ENCODE data around the gene HSD17B13. TPM values are rescaled to one million over a fixed set of nuclear protein-coding genes. Genes with fewer than 3 reads are reported as not detected.

The HSD17B13 gene
- total and polyA plus RNA-seq, 4 donors: 0.15 to 3.1 (median 0.68) TPM

DNA sequence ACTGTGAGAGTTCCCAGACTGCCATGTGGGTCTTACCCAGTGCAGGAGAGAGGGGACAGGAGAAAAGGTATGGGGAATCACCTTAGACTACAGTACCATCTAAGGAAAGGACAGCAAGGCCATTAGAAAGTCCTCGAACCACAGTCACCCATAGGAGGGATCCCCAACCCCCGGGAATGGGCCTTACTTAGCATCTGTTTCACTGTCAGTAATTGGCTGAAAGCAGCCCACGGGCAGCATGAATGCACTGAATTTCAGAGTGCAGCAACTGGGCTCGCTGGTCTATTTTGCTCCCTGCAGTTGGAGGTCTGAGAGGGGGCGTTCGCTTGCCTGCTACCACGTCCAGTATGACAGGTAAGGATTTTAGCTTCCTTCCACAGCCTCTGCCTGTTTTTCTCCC, 51.9 kb downstream of the HSD17B13 start:
- Histone ChIP-seq H3K9ac (ENCODE audit: insufficient read depth in 1 of 2, low read length in 2 of 2) (no peak overlapping the region), H3K27me3 (ENCODE audit: control insufficient read depth in 3 of 3, insufficient read depth in 3 of 3, low read length in 2 of 3) (no peaks in the 10 kb centered on the region), H3K4me1 (ENCODE audit: control insufficient read depth in 5 of 5, insufficient read depth in 5 of 5, low read length in 5 of 5) (no peaks in the 10 kb centered on the region), H3K27ac (ENCODE audit: low read depth in 1 of 2, low read length in 1 of 2) (no peak overlapping the region), H3K4me3 (no peak overlapping the region), H3K36me3 (ENCODE audit: control insufficient read depth in 4 of 4, insufficient read depth in 4 of 4, low read length in 4 of 4) (no peaks in the 10 kb centered on the region), H3K9me3 (ENCODE audit: control insufficient read depth in 4 of 4, insufficient read depth in 3 of 4, low read length in 3 of 4) (peaks cover 0 to 1% (median 0%) of the 10 kb centered on the region in 4 donors)
- 81 to 83% methylated on average over 7 of the region's 7 CpGs for WGBS, 2 donors
- ATAC-seq (ENCODE audit: insufficient read depth, low FRiP score): no peak
- TF ChIP-seq, protein P1, sequence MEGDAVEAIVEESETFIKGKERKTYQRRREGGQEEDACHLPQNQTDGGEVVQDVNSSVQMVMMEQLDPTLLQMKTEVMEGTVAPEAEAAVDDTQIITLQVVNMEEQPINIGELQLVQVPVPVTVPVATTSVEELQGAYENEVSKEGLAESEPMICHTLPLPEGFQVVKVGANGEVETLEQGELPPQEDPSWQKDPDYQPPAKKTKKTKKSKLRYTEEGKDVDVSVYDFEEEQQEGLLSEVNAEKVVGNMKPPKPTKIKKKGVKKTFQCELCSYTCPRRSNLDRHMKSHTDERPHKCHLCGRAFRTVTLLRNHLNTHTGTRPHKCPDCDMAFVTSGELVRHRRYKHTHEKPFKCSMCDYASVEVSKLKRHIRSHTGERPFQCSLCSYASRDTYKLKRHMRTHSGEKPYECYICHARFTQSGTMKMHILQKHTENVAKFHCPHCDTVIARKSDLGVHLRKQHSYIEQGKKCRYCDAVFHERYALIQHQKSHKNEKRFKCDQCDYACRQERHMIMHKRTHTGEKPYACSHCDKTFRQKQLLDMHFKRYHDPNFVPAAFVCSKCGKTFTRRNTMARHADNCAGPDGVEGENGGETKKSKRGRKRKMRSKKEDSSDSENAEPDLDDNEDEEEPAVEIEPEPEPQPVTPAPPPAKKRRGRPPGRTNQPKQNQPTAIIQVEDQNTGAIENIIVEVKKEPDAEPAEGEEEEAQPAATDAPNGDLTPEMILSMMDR (IDR thresholded peaks at IDR 0.05; ENCODE audit: control extremely low read depth, extremely low read depth): no peak
- no peak for DNase-seq

DNA sequence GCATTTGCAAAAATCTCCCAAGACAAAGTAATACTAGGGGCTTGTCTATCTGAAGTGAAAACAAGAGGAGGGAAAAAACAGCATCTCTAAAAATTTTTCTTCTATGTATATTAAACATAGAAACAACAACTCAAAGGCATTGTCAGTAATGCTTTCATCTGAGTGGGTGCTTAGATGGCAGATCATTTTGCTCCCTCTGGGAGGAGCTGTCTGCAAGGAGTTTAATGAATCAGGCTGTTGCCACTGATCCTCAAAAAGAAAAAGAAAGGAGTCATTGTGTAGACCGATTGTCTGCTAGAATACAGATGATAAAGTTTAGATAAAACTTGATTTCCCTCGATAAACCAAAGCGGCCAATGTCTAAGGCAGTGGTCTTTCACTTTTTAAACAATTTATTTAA, 52.5 kb downstream of the HSD17B13 start:
- no peak overlapping the region for H3K9ac ChIP-seq (ENCODE audit: insufficient read depth in 1 of 2, low read length in 2 of 2)
- peak; percentile 22 to 65 (median 50) for DNase-seq
- WGBS, 2 donors: 41 to 65% methylated on average over 3 of the region's 3 CpGs
- TF ChIP-seq, protein P1 (IDR thresholded peaks at IDR 0.05; ENCODE audit: control extremely low read depth, extremely low read depth): peak; percentile 20
- no peaks in the 10 kb centered on the region for H3K36me3 ChIP-seq (ENCODE audit: control insufficient read depth in 4 of 4, insufficient read depth in 4 of 4, low read length in 4 of 4)
- no peak for ATAC-seq (ENCODE audit: insufficient read depth, low FRiP score)
- no peaks in the 10 kb centered on the region for H3K27me3 ChIP-seq (ENCODE audit: control insufficient read depth in 3 of 3, insufficient read depth in 3 of 3, low read length in 2 of 3)
- no peak overlapping the region for H3K4me3 ChIP-seq
- peaks cover 0 to 1% (median 0%) of the 10 kb centered on the region in 4 donors for H3K9me3 ChIP-seq (ENCODE audit: control insufficient read depth in 4 of 4, insufficient read depth in 3 of 4, low read length in 3 of 4)
- H3K27ac ChIP-seq (ENCODE audit: low read depth in 1 of 2, low read length in 1 of 2): no peak overlapping the region
- H3K4me1 ChIP-seq (ENCODE audit: control insufficient read depth in 5 of 5, insufficient read depth in 5 of 5, low read length in 5 of 5): no peaks in the 10 kb centered on the region

DNA sequence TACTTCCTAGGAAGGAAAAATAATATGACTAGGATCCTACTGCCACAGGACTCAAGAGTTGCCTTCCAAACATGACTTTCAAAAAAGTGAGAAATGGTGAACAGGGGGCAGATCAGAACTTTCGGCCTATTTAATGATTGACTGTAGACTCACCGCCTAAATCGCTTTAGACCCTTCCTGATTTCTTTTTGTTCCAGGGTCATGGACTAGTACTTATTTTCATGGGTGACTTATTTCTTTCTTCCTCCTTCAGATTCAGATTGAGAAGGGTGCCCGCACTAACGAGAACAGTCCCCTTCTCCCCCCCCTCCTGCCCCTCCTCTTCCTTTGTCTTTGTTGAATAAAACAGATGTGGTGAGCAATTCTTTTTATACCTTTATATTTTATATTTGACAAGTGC, 54.3 kb downstream of the HSD17B13 start:
- H3K27ac ChIP-seq (ENCODE audit: low read depth in 1 of 2, low read length in 1 of 2): no peak overlapping the region
- H3K4me3 ChIP-seq: no peak overlapping the region
- ATAC-seq (ENCODE audit: insufficient read depth, low FRiP score): no peak
- no peak overlapping the region for H3K9ac ChIP-seq (ENCODE audit: insufficient read depth in 1 of 2, low read length in 2 of 2)
- TF ChIP-seq, protein P1 (IDR thresholded peaks at IDR 0.05; ENCODE audit: control extremely low read depth, extremely low read depth): no peak
- H3K9me3 ChIP-seq (ENCODE audit: control insufficient read depth in 4 of 4, insufficient read depth in 3 of 4, low read length in 3 of 4): no peaks in the 10 kb centered on the region
- no peaks in the 10 kb centered on the region for H3K27me3 ChIP-seq (ENCODE audit: control insufficient read depth in 3 of 3, insufficient read depth in 3 of 3, low read length in 2 of 3)
- 83 to 91% methylated on average over 5 of the region's 5 CpGs for WGBS, 2 donors
- no peaks in the 10 kb centered on the region for H3K4me1 ChIP-seq (ENCODE audit: control insufficient read depth in 5 of 5, insufficient read depth in 5 of 5, low read length in 5 of 5)
- DNase-seq: no peak
- no peaks in the 10 kb centered on the region for H3K36me3 ChIP-seq (ENCODE audit: control insufficient read depth in 4 of 4, insufficient read depth in 4 of 4, low read length in 4 of 4)

DNA sequence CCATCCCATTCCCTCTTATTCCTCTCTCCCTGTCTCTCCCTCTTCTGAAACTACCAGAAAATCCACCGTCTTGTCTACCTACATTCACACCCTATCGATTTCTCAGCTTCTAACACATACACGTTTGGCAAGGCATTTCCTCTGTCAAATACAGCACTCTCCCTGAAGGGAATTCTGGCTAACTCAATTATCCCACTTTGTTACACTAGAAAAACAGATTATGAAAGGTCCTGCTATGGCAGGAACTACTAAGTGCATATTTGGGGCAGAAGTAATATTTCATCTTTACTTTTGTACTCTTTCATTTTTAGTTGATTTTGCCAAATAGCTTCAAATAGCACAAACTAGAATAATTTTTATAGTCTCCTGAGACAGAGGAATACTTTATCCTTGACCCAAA, 55.7 kb downstream of the HSD17B13 start:
- ATAC-seq (ENCODE audit: insufficient read depth, low FRiP score): no peak
- H3K27me3 ChIP-seq (ENCODE audit: control insufficient read depth in 3 of 3, insufficient read depth in 3 of 3, low read length in 2 of 3): no peaks in the 10 kb centered on the region
- no peak overlapping the region for H3K27ac ChIP-seq (ENCODE audit: low read depth in 1 of 2, low read length in 1 of 2)
- H3K36me3 ChIP-seq (ENCODE audit: control insufficient read depth in 4 of 4, insufficient read depth in 4 of 4, low read length in 4 of 4): no peaks in the 10 kb centered on the region
- 66 to 79% methylated on average over 3 of the region's 3 CpGs for WGBS, 2 donors
- TF ChIP-seq, protein P1 (IDR thresholded peaks at IDR 0.05; ENCODE audit: control extremely low read depth, extremely low read depth): no peak
- peaks cover 0 to 2% (median 0%) of the 10 kb centered on the region in 4 donors for H3K9me3 ChIP-seq (ENCODE audit: control insufficient read depth in 4 of 4, insufficient read depth in 3 of 4, low read length in 3 of 4)
- no peak overlapping the region for H3K9ac ChIP-seq (ENCODE audit: insufficient read depth in 1 of 2, low read length in 2 of 2)
- H3K4me3 ChIP-seq: no peak overlapping the region
- DNase-seq: no peak
- no peaks in the 10 kb centered on the region for H3K4me1 ChIP-seq (ENCODE audit: control insufficient read depth in 5 of 5, insufficient read depth in 5 of 5, low read length in 5 of 5)
